Amygdala (tissue), 56 donors: ENCODE measurements around the gene ARHGAP33.

Experiments used
- DNase-seq, 56 donors: peaks; one replicate each; lab custom pipeline; 2025; lab: John Stamatoyannopoulos, UW

ARHGAP33 gene

GRCh38 chr19:35739275-35740107 is 35.9 kb upstream of the ARHGAP33 start:
- no peak for DNase-seq

- DNase-seq = no peak
Measured at GRCh38 chr19:35740108-35740422, 35.3 kb upstream of the ARHGAP33 start.

GRCh38 chr19:35740423-35741202 is 34.8 kb upstream of the ARHGAP33 start:
- peak; percentile 59 to 99 (median 96) for DNase-seq

- no peak for DNase-seq
Measured at GRCh38 chr19:35741203-35741515, 34.2 kb upstream of the ARHGAP33 start.

GRCh38 chr19:35742121-35742724 is 33.1 kb upstream of the ARHGAP33 start, which contains the start of gene IGFLR1:
IGFLR1 (minus strand) TSS chr19:35742452; CDS start chr19:35741180, 1,272 bp downstream.
- DNase-seq = peak in 9 of 56 donors; percentile 3 to 50 (median 14)

- DNase-seq = no peak
Measured at GRCh38 chr19:35743640-35744429, 31.5 kb upstream of the ARHGAP33 start.

- peak; percentile 62 to 98 (median 91) for DNase-seq
Measured at GRCh38 chr19:35744430-35745327, 30.7 kb upstream of the ARHGAP33 start.

- DNase-seq = peak; percentile 62 to 99 (median 96)
Measured at GRCh38 chr19:35745328-35746086, 29.9 kb upstream of the ARHGAP33 start, which contains the start of the genes PSENEN and U2AF1L4. PSENEN (plus strand) TSS chr19:35745651; CDS start chr19:35745931, 280 bp downstream. U2AF1L4 (minus strand) TSS chr19:35745418; CDS start chr19:35745391, 27 bp downstream.

GRCh38 chr19:35746087-35746462 is 29.3 kb upstream of the ARHGAP33 start:
- no peak for DNase-seq

GRCh38 chr19:35746531-35746930 is 28.8 kb upstream of the ARHGAP33 start:
- no peak for DNase-seq

GRCh38 chr19:35748106-35749020 is 27.0 kb upstream of the ARHGAP33 start, which contains the start of gene LIN37:
LIN37 (plus strand) TSS chr19:35748576; CDS start chr19:35748725, 149 bp downstream.
- peak; percentile 91 to 100 (median 99) for DNase-seq

- no peak for DNase-seq
Measured at GRCh38 chr19:35750167-35750566, 25.2 kb upstream of the ARHGAP33 start.

GRCh38 chr19:35751839-35752745 is 23.3 kb upstream of the ARHGAP33 start:
- DNase-seq = peak in 1 of 56 donors; percentile 21

- no peak for DNase-seq
Measured at GRCh38 chr19:35752746-35753350, 22.5 kb upstream of the ARHGAP33 start.

- DNase-seq = no peak
Measured at GRCh38 chr19:35753634-35754369, 21.6 kb upstream of the ARHGAP33 start.
